Myocyte (in vitro differentiated cells): Measurements from ENCODE around the gene CDC45. TPM values are rescaled to one million over a fixed set of nuclear protein-coding genes. Genes with fewer than 3 reads are reported as not detected.
"Not testable (repeated sequence)": the region's sequence is repeated elsewhere in the genome, so short reads cannot be mapped to it uniquely, and the experiment has no call there.

Experiments
- DNase-seq: peaks from one replicate; pipeline ENCODE4 v3.0.0-alpha.2; 2012; ENCODE audit warnings: low read depth
- total RNA-seq: library from RNA; depleted of rRNA; stranded (reverse); fragments of >200 nt; gene quantifications from 2 replicates; pipeline ENCODE4 v1.2.3, GENCODE V29; 2014

The CDC45 gene
- total RNA-seq, 1 donor from 2014 or later, result 4.5 TPM

- DNase-seq, result no peak
Measured at GRCh38 chr22:19526702-19527111, 47.0 kb downstream of the CDC45 start.

GRCh38 chr22:19527321-19527721 lies 47.6 kb downstream of the CDC45 start:
- DNase-seq, result peak; percentile 77

DNA sequence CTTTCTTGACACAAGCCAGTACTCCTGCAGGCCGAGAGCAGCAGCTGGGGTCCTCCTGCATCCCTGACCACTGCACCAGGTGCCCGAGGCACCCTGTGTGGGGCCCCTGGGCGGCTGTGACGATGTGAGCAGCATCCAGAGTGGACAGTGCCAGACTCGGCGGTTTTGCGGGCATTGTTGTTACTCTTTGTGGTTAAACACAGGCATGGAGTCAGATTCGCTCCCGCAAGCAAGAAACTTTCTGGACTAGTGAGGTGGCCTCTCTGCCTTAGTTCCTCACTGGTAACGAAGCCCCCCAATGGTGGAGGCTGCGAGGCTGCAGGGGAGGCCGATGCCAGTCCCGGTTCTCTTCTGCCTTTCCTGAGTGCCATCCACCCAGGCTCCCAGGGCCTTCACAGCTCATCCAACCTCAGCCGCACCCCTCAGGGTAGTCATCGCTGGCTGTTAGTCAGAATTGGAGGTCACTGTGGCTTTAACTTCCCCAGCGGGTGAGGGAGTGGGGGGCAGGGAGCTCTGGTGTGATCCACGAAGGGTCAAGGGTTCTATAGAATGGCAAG lies 48.2 kb downstream of the CDC45 start:
- DNase-seq, result peak; percentile 90

GRCh38 chr22:19529811-19530210 lies 50.1 kb downstream of the CDC45 start:
- DNase-seq, result no peak

- no peak for DNase-seq
Measured at GRCh38 chr22:19530751-19531150, 51.0 kb downstream of the CDC45 start.

- DNase-seq, result not testable (repeated sequence)
Measured at GRCh38 chr22:19531327-19531726, 51.6 kb downstream of the CDC45 start.

GRCh38 chr22:19533049-19533626 lies 53.4 kb downstream of the CDC45 start:
- DNase-seq, result no peak

DNA sequence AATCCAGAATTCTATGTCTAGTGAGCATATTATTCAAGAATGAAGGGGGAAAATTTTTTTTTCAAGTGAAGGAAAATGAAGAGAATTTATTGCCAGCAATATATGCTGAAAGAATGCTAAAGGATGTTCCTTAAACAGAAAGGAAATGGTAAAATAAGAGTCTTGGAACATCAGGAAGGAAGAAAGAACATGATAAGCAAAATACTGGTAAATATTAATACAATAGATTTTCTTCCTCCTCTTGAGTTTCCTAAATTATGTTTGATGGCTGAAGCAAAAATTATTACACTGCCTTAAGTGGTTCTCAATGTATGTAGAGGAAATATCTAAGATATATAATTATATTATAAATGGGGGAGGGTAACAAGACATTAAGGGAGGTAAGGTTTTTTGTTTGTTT lies 54.1 kb downstream of the CDC45 start:
- DNase-seq, result no peak

GRCh38 chr22:19535001-19535400 lies 55.3 kb downstream of the CDC45 start:
- no peak for DNase-seq

DNA sequence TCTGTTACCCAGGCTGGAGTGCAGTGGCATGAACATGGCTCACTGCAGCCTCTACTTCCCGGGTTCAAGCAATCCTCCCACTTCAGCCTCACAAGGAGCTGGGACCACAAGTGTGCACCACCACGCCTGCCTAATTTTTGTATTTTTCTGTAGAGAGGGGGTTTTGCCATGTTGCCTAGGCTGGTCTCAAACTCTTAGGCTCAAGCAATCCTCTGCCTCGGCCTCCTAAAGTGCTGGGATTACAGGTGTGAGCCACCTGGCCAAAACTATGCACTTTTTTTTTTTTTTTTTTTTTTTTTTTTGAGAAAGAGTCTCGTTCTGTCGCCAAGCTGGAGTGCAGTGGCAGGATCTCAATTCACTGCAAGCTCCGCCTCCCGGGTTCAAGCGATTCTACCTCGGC lies 56.8 kb downstream of the CDC45 start:
- no peak for DNase-seq

DNA sequence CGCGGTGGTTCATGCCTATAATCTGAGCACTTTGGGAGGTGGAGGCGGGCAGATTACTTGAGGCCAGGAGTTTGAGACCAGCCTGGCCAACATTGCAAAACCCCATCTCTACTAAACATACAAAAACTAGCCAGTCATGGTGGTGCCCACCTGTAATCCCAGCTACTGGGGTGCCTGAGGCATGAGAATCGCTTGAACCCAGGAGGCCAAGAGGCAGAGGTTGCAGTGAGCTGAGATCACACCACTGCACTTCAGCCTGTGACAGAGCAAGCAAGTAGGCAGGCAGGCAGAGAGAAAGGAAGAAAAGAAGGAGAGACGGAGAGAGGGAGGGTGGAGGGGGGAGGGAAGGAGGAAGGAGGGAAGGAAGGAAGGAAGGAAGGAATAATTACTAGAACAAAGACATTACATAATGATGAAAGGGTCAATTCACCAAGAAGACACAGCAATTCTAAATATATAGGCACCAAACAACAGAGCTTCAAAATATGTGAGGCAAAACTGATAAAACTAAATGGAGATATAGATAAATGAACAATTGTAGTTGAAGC lies 58.3 kb downstream of the CDC45 start:
- DNase-seq, result no peak

GRCh38 chr22:19540394-19540793 lies 60.7 kb downstream of the CDC45 start:
- DNase-seq, result no peak

GRCh38 chr22:19543970-19544708 lies 64.4 kb downstream of the CDC45 start:
- DNase-seq, result no peak

DNA sequence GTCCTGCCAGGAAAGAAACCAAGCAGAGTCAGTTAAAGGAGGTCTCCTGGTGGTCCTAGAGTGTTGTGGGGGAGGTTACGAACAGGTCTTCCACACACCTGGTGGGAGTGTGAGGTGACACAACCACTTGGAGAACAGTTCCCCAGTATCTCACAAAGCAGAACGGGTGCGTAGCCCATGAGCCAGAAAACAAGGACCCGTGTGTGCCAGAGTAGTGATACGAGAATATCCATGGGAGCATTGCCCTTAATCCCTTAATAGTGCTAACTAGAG lies 66.2 kb downstream of the CDC45 start:
- DNase-seq, result no peak

- no peak for DNase-seq
Measured at GRCh38 chr22:19546680-19547079, 67.0 kb downstream of the CDC45 start.

DNA sequence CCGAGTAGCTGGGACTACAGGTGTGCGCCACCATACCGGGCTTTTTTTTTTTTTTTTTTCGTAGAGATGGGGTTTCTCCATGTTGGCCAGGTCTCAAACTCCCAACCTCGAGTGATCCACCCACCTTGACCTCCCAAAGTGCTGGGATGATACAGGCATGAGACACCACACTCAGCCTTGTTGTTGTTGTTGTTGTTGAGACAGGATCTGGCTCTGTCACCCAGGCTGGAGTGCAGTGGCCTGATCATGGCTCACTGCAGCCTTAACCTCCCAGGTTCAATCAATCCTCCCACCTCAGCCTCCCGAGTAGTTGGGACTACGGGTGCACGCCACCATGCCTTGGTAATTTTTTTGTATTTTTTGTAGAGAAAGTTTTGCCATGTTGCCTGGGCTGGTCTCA lies 67.9 kb downstream of the CDC45 start:
- DNase-seq, result no peak

DNA sequence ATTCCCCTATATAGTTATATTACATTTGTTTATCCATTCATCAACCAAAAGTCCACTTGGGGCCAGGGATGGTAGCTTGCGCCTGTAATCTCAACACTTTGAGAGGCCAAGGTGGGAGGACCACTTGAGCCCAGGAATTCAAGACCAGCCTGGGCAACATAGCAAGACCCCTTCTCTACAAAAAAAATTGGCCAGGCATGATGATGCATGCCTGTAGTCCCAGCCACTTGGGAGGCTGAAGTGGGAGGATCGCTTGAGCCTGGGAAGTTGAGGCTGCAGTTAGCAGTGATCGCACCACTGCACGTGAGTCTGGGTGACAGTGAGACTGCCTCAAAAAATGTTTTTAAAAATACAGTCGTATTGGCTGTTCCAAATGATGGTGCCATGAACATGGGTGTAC lies 68.7 kb downstream of the CDC45 start:
- DNase-seq, result not testable (repeated sequence)

DNA sequence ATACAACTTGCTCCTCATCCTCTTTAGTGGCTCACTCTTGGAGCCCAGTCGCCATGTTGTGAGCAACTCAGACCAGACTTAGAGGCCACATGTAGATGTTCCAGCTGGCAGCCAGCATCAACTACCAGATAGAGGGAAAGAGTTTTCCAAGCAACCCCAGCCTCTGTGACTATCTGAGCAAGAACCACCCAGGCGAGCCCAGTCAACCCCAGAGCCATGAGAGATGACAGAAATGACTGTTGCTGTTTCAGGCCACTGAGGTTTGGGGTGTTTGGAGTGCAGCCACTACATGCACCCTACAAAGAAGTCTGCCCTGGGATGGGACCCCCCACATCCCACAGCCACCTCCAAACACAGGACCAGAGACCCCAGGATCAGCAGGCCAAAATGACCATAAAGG lies 69.2 kb downstream of the CDC45 start:
- DNase-seq, result no peak

DNA sequence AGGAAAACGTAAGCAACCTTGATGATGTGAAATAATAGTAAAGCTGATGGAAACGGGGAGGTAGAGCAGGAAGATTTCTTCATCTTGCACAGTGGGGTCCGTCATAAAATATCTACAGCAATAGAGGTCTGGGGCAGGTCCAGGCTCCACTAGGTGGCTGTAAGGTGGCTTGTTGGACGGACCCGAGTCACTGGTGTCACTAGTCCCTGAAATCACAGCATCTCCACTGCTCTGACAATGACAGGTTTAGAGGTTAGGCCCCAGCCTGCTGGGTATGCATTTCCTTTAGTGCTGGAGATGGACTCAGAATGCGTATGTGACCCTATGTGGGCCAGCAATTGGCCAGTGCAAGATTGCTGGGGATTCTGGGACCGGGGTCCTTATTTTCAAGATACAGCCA lies 69.7 kb downstream of the CDC45 start:
- DNase-seq, result no peak

DNA sequence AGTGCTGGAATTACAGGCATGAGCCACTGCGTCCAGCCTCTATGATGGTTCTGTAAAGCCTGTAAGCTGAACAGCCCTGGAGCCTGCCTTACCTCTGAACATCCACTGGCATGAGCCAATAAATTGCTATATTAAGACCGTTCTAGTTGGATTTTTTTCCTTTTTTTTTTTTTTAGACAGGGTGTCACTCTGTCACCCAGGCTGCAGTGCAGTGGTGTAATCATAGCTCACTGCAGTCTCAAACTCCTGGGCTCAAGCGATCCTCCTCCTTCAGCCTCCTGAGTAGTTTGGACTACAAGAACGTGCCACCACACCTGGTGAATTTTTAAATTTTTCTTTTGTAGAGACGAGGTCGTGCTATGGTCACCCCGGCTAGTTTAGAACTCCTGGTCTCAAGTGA lies 70.7 kb downstream of the CDC45 start:
- DNase-seq, result no peak

GRCh38 chr22:19553201-19553600 lies 73.5 kb downstream of the CDC45 start:
- no peak for DNase-seq

GRCh38 chr22:19554834-19555404 lies 75.2 kb downstream of the CDC45 start:
- peak; percentile 42 for DNase-seq
